HepG2 (cell line): ENCODE results near the gene ATIC. TPM values are rescaled to one million over a fixed set of nuclear protein-coding genes. Genes with fewer than 3 reads are reported as not detected.

ENCODE experiments used
- CCDC6 ChIP-seq: sonication (generic); formaldehyde crosslinking; IDR thresholded peaks from 2 replicates; pipeline ENCODE4 v1.8.1; 2022; ENCODE audit warnings: mild to moderate bottlenecking, missing genetic modification reagents, moderate library complexity
- CHCHD3 ChIP-seq: sonication (generic); formaldehyde crosslinking; IDR thresholded peaks from 2 replicates; pipeline ENCODE4 v1.8.0; 2022; ENCODE audit warnings: mild to moderate bottlenecking, missing genetic modification reagents, moderate library complexity
- EP300 ChIP-seq, 3 experiments: sonication (generic) in 1 of 3; formaldehyde crosslinking in 1 of 3; IDR thresholded peaks; 2 replicates each; pipeline versions ENCODE4 v1.5.1 to v1.6.1; 2011 to 2020; ENCODE audit warnings: low read depth in 2 of 3, low read length in 2 of 3, borderline replicate concordance in 1 of 3, improper control_type of control experiment in 1 of 3, mild to moderate bottlenecking in 1 of 3, missing genetic modification reagents in 1 of 3, moderate library complexity in 1 of 3
- FOXK1 ChIP-seq: sonication (generic); formaldehyde crosslinking; IDR thresholded peaks from 2 replicates; pipeline ENCODE4 v1.4.0; 2020; ENCODE audit warnings: low read depth, missing genetic modification reagents, borderline replicate concordance
- GZF1 ChIP-seq: sonication (generic); formaldehyde crosslinking; IDR thresholded peaks from 2 replicates; pipeline ENCODE4 v1.5.1; 2020; ENCODE audit warnings: mild to moderate bottlenecking, missing genetic modification reagents
- JUNB ChIP-seq: sonication (generic); formaldehyde crosslinking; IDR thresholded peaks from 2 replicates; pipeline ENCODE4 v1.8.0; 2022; ENCODE audit warnings: missing genetic modification reagents, mild to moderate bottlenecking, borderline replicate concordance
- PHF21A ChIP-seq: sonication (generic); formaldehyde crosslinking; IDR thresholded peaks from 2 replicates; pipeline ENCODE4 v1.5.0; 2020; ENCODE audit warnings: mild to moderate bottlenecking, missing genetic modification reagents
- POLR2G ChIP-seq: fragments of 200-400 bp; formaldehyde crosslinking; IDR thresholded peaks from 2 replicates; pipeline ENCODE4 v1.6.1; 2018; ENCODE audit warnings: mild to moderate bottlenecking, low read depth, low read length, moderate library complexity
- PPARG ChIP-seq: conservative IDR thresholded peaks from 2 replicates; pipeline ENCODE4 v1.6.1; 2016; ENCODE audit warnings: missing biosample characterization, missing genetic modification reagents
- SAP130 ChIP-seq: IDR thresholded peaks from 2 replicates; pipeline ENCODE4 v1.6.1; 2016; ENCODE audit warnings: low read depth
- ZEB1 ChIP-seq: IDR thresholded peaks from 2 replicates; pipeline ENCODE4 v1.6.1; 2012; ENCODE audit warnings: mild to moderate bottlenecking, low read depth, inconsistent platforms; ENCODE audit not compliant: insufficient replicate concordance
- ZMAT3 ChIP-seq: sonication (generic); formaldehyde crosslinking; conservative IDR thresholded peaks from 2 replicates; pipeline ENCODE4 v1.7.0; 2021; ENCODE audit warnings: missing genetic modification reagents
- ZNF3 ChIP-seq: IDR thresholded peaks from 2 replicates; pipeline ENCODE4 v1.7.0; 2017; ENCODE audit warnings: inconsistent platforms
- ZNF383 ChIP-seq: sonication (generic); formaldehyde crosslinking; IDR thresholded peaks from 2 replicates; pipeline ENCODE4 v1.4.0; 2020; ENCODE audit warnings: missing genetic modification reagents, mild to moderate bottlenecking, borderline replicate concordance
- ZNF747 ChIP-seq: sonication (generic); formaldehyde crosslinking; IDR thresholded peaks from 2 replicates; pipeline ENCODE4 v1.8.1; 2023; ENCODE audit warnings: missing genetic modification reagents, mild to moderate bottlenecking, borderline replicate concordance
- ZNF776 ChIP-seq: sonication (generic); formaldehyde crosslinking; IDR thresholded peaks from 2 replicates; pipeline ENCODE4 v1.4.0; 2020; ENCODE audit warnings: mild to moderate bottlenecking, missing genetic modification reagents
- polyA plus RNA-seq, 8 experiments: library from polyadenylated mRNA; depleted of rRNA in 3 of 8; stranded (reverse) in 7 of 8; unstranded in 1 of 8; fragments of >200 nt; fragmentation: Illumina TruSeq in 4 of 8; extraction: Trizol in 4 of 8; gene quantifications; 2 replicates each; pipeline versions ENCODE4 v1.2.1 to v1.2.3, GENCODE V29; 2011 to 2016; ENCODE audit warnings: low read depth in 4 of 8, missing spikeins in 1 of 8, mixed read lengths in 1 of 8; ENCODE audit not compliant: insufficient read depth in 1 of 8
- total RNA-seq, 5 experiments: library from RNA; depleted of rRNA; stranded (reverse); fragments of >200 nt; fragmentation: Illumina TruSeq; extraction: Trizol; gene quantifications; 2 replicates each; pipeline ENCODE4 v1.2.3, GENCODE V29; 2016; ENCODE audit warnings: low read depth in 1 of 5
- TF ChIP-seq, protein P1 (sequence below): sonication (generic); formaldehyde crosslinking; IDR thresholded peaks from 2 replicates; pipeline ENCODE4 v1.5.0; 2020; ENCODE audit warnings: mild to moderate bottlenecking, missing genetic modification reagents, borderline replicate concordance
- TF ChIP-seq, protein P2 (sequence below): sonication (generic); formaldehyde crosslinking; IDR thresholded peaks from 2 replicates; pipeline ENCODE4 v1.4.0; 2020; ENCODE audit warnings: mild to moderate bottlenecking, missing genetic modification reagents
- TF ChIP-seq, protein P3 (sequence below): IDR thresholded peaks from 2 replicates; pipeline ENCODE4 v1.6.1; 2016; ENCODE audit warnings: missing compliant biosample characterization, missing genetic modification reagents, borderline replicate concordance
- TF ChIP-seq, protein P4 (sequence below): sonication (generic); formaldehyde crosslinking; IDR thresholded peaks from 2 replicates; pipeline ENCODE4 v1.5.0; 2020; ENCODE audit warnings: missing genetic modification reagents

Gene ATIC
- total and polyA plus RNA-seq, 2 of the 13 experiments (the other 11 are each of a cell fraction or from before 2014, with no cell fraction given) = 89.8 to 146 TPM

DNA sequence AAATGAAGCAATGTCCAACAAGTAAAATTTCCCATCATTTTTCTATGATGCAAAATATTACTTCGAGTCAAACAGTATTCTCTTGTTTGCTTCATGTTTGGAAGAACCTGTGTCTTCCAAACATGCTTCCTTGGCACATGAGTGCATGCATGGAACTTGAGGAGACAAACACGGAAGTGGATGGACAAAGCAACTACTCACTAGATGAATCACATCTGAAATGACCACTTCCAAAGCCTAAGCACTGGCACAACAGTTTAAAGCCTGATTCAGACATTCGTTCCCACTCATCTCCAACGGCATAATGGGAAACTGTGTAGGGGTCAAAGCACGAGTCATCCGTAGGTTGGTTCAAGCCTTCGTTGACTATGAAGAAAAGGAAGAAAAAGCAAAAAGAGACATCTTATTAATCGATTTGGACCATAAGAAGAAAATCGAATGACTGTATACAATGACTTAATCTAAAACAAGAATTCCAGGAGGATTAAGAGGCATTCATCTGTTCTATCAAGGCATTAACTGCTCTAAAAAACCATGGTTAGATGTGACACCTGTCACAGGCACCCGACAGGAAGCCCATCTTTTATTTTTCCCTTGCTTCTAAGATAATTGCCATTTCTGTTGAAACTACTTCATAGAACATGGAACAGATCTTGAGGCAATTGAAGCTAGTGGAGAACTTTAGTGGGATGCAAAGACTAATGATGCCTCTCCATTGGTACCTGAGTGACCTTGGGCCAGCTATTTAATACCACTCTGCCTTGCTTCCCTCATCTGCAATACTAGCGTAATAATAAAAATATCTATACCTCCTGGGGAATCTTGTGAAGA lies 56.0 kb downstream of the ATIC start (continued):
- TF ChIP-seq, protein P1, sequence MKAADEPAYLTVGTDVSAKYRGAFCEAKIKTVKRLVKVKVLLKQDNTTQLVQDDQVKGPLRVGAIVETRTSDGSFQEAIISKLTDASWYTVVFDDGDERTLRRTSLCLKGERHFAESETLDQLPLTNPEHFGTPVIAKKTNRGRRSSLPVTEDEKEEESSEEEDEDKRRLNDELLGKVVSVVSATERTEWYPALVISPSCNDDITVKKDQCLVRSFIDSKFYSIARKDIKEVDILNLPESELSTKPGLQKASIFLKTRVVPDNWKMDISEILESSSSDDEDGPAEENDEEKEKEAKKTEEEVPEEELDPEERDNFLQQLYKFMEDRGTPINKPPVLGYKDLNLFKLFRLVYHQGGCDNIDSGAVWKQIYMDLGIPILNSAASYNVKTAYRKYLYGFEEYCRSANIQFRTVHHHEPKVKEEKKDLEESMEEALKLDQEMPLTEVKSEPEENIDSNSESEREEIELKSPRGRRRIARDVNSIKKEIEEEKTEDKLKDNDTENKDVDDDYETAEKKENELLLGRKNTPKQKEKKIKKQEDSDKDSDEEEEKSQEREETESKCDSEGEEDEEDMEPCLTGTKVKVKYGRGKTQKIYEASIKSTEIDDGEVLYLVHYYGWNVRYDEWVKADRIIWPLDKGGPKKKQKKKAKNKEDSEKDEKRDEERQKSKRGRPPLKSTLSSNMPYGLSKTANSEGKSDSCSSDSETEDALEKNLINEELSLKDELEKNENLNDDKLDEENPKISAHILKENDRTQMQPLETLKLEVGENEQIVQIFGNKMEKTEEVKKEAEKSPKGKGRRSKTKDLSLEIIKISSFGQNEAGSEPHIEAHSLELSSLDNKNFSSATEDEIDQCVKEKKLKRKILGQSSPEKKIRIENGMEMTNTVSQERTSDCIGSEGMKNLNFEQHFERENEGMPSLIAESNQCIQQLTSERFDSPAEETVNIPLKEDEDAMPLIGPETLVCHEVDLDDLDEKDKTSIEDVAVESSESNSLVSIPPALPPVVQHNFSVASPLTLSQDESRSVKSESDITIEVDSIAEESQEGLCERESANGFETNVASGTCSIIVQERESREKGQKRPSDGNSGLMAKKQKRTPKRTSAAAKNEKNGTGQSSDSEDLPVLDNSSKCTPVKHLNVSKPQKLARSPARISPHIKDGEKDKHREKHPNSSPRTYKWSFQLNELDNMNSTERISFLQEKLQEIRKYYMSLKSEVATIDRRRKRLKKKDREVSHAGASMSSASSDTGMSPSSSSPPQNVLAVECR (CRISPR knock-in tag) = no peak
- TF ChIP-seq ZEB1 (no peak), ZNF776 (CRISPR knock-in tag) (no peak), PHF21A (CRISPR knock-in tag) (no peak), EP300 (IDR thresholded peaks at IDR 0.05; ENCODE audit: low read depth in 2 of 2, low read length in 2 of 2) (no peak), EP300 (CRISPR knock-in tag; IDR thresholded peaks at IDR 0.05; ENCODE audit: borderline replicate concordance) (no peak), CHCHD3 (CRISPR knock-in tag) (no peak), JUNB (no peak), ZMAT3 (CRISPR knock-in tag) (no peak), ZNF383 (CRISPR knock-in tag) (0 out of 2 replicates have a peak, but pooled peaks have one; percentile 63), PPARG (CRISPR knock-in tag) (no peak), POLR2G (peak; percentile 74), FOXK1 (CRISPR knock-in tag) (no peak), SAP130 (CRISPR knock-in tag) (no peak), ZNF747 (CRISPR knock-in tag) (no peak), ZNF3 (CRISPR knock-in tag) (no peak), CCDC6 (CRISPR knock-in tag) (no peak), GZF1 (CRISPR knock-in tag) (no peak)
- TF ChIP-seq, protein P2, sequence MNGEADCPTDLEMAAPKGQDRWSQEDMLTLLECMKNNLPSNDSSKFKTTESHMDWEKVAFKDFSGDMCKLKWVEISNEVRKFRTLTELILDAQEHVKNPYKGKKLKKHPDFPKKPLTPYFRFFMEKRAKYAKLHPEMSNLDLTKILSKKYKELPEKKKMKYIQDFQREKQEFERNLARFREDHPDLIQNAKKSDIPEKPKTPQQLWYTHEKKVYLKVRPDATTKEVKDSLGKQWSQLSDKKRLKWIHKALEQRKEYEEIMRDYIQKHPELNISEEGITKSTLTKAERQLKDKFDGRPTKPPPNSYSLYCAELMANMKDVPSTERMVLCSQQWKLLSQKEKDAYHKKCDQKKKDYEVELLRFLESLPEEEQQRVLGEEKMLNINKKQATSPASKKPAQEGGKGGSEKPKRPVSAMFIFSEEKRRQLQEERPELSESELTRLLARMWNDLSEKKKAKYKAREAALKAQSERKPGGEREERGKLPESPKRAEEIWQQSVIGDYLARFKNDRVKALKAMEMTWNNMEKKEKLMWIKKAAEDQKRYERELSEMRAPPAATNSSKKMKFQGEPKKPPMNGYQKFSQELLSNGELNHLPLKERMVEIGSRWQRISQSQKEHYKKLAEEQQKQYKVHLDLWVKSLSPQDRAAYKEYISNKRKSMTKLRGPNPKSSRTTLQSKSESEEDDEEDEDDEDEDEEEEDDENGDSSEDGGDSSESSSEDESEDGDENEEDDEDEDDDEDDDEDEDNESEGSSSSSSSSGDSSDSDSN (CRISPR knock-in tag) = no peak
- TF ChIP-seq, protein P3, sequence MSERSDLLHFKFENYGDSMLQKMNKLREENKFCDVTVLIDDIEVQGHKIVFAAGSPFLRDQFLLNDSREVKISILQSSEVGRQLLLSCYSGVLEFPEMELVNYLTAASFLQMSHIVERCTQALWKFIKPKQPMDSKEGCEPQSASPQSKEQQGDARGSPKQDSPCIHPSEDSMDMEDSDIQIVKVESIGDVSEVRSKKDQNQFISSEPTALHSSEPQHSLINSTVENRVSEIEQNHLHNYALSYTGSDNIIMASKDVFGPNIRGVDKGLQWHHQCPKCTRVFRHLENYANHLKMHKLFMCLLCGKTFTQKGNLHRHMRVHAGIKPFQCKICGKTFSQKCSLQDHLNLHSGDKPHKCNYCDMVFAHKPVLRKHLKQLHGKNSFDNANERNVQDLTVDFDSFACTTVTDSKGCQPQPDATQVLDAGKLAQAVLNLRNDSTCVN (CRISPR knock-in tag) = no peak
- TF ChIP-seq, protein P4, sequence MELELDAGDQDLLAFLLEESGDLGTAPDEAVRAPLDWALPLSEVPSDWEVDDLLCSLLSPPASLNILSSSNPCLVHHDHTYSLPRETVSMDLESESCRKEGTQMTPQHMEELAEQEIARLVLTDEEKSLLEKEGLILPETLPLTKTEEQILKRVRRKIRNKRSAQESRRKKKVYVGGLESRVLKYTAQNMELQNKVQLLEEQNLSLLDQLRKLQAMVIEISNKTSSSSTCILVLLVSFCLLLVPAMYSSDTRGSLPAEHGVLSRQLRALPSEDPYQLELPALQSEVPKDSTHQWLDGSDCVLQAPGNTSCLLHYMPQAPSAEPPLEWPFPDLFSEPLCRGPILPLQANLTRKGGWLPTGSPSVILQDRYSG = no peak
